ENCODE results near the gene CNTFR.
A peak's percentile ranks its signal among the peaks of the same experiment; 100 is the strongest.

Gene CNTFR

GRCh38 chr9:34551751-34552605 is 37.5 kb downstream of the CNTFR start:
- TF ChIP-seq CTCF (IDR thresholded peaks at IDR 0.05; ENCODE audit: control insufficient read depth, insufficient read depth, low read depth, low read length, missing control alignments): no peak

GRCh38 chr9:34550681-34551270 is 38.7 kb downstream of the CNTFR start:
- no peak for DNase-seq (ENCODE audit: low read depth)
- TF ChIP-seq CTCF (IDR thresholded peaks at IDR 0.05; ENCODE audit: control insufficient read depth, insufficient read depth, low read depth, low read length, missing control alignments): no peak
- H3K4me3 ChIP-seq (ENCODE audit: control insufficient read depth, low read depth, low read length): no peak overlapping the region

More at GRCh38 chr9:34551751-34552605, 37.5 kb downstream of the CNTFR start:
- no peak for DNase-seq (ENCODE audit: low read depth)
- no peak overlapping the region for H3K4me3 ChIP-seq (ENCODE audit: control insufficient read depth, low read depth, low read length)

DNA sequence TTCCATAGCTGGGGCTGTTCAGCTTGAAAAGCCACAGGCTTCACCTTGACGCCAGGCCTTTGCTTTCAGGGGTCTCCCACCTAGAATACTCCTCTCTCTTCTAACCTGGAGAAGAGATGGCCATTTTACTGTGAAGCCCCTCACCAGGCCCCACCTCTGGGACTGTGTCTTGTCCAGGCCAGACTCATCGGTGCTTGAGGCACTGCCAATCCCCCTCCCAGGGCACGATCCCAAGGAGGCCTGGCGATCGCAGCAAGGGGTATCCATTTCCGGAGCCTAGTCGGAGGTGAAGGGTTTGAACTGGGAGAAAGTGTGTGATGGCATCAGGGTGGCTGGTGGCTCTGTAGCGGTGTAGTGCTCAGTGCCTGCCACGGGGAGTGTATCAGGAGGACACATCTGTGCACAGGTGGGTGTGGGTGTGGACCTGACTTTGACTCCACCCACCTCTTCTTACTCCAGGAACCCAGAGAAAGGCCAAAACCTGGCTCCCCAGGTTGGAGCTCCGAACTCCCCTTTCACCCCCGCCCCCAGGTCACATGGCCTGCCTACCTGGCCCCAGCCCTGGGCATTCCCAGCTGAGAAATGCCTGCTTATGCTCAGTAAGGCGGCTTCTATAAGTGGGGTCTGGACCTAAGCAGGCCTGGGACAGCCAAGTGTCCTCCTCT is 39.4 kb downstream of the CNTFR start:
- no peak for DNase-seq (ENCODE audit: low read depth)
- H3K4me3 ChIP-seq (ENCODE audit: control insufficient read depth, low read depth, low read length): no peak overlapping the region
- no peak for TF ChIP-seq CTCF (IDR thresholded peaks at IDR 0.05; ENCODE audit: control insufficient read depth, insufficient read depth, low read depth, low read length, missing control alignments)

- TF ChIP-seq CTCF (IDR thresholded peaks at IDR 0.05; ENCODE audit: control insufficient read depth, insufficient read depth, low read depth, low read length, missing control alignments): no peak
- no peak for DNase-seq (ENCODE audit: low read depth)
- no peak overlapping the region for H3K4me3 ChIP-seq (ENCODE audit: control insufficient read depth, low read depth, low read length)
These were observed 40.2 kb downstream of the CNTFR start for GRCh38 chr9:34549407-34549732.

- TF ChIP-seq CTCF (IDR thresholded peaks at IDR 0.05; ENCODE audit: control insufficient read depth, insufficient read depth, low read depth, low read length, missing control alignments): peak; percentile 96
- peak; percentile 8 for DNase-seq (ENCODE audit: low read depth)
- no peak overlapping the region for H3K4me3 ChIP-seq (ENCODE audit: control insufficient read depth, low read depth, low read length)
These were observed 41.4 kb downstream of the CNTFR start for GRCh38 chr9:34547960-34548611.

Measured in AG09309 (cell line).